HepG2 (cell line): Measurements from ENCODE around the gene ITGB3. TPM values are rescaled to one million over a fixed set of nuclear protein-coding genes. Genes with fewer than 3 reads are reported as not detected.
A peak's percentile ranks its signal among the peaks of the same experiment; 100 is the strongest.

Source experiments
- ATF1 ChIP-seq: IDR thresholded peaks from 2 replicates; pipeline ENCODE4 v1.6.1; 2016; ENCODE audit warnings: mild to moderate bottlenecking, control low read depth
- CBX5 ChIP-seq: sonication (generic); formaldehyde crosslinking; IDR thresholded peaks from 2 replicates; pipeline ENCODE4 v1.4.0; 2020; ENCODE audit warnings: missing genetic modification reagents, borderline replicate concordance
- CC2D1A ChIP-seq: sonication (generic); formaldehyde crosslinking; IDR thresholded peaks from 2 replicates; pipeline ENCODE4 v1.8.1; 2023; ENCODE audit warnings: mild to moderate bottlenecking, missing genetic modification reagents
- CEBPZ ChIP-seq: IDR thresholded peaks from 2 replicates; pipeline ENCODE4 v1.6.1; 2012; ENCODE audit warnings: low read length, improper control_type of control experiment
- CENPT ChIP-seq: sonication (generic); formaldehyde crosslinking; IDR thresholded peaks from 2 replicates; pipeline ENCODE4 v1.8.0; 2022; ENCODE audit warnings: low read depth, mild to moderate bottlenecking, moderate library complexity, missing genetic modification reagents
- FOXC1 ChIP-seq: sonication (generic); formaldehyde crosslinking; IDR thresholded peaks from 2 replicates; pipeline ENCODE4 v1.8.0; 2022; ENCODE audit warnings: mild to moderate bottlenecking, missing genetic modification reagents, borderline replicate concordance
- HDAC1 ChIP-seq: sonication (generic); formaldehyde crosslinking; IDR thresholded peaks from 2 replicates; pipeline ENCODE4 v1.5.1; 2020; ENCODE audit warnings: mild to moderate bottlenecking, missing genetic modification reagents
- KDM3A ChIP-seq: IDR thresholded peaks from 2 replicates; pipeline ENCODE4 v1.6.1; 2018; ENCODE audit warnings: low read depth, missing compliant biosample characterization
- KLF12 ChIP-seq: sonication (generic); formaldehyde crosslinking; IDR thresholded peaks from 2 replicates; pipeline ENCODE4 v1.4.0; 2020; ENCODE audit warnings: missing genetic modification reagents, borderline replicate concordance
- KLF6 ChIP-seq: IDR thresholded peaks from 2 replicates; pipeline ENCODE4 v1.8.0; 2016; ENCODE audit warnings: missing biosample characterization, missing genetic modification reagents
- NAIF1 ChIP-seq: sonication (generic); formaldehyde crosslinking; IDR thresholded peaks from 2 replicates; pipeline ENCODE4 v1.5.0; 2020; ENCODE audit warnings: mild to moderate bottlenecking, missing genetic modification reagents, borderline replicate concordance
- NR3C1 ChIP-seq: sonication (generic); formaldehyde crosslinking; IDR thresholded peaks from 2 replicates; pipeline ENCODE4 v1.4.0; 2020; ENCODE audit warnings: missing genetic modification reagents
- PITX1 ChIP-seq: sonication (generic); formaldehyde crosslinking; IDR thresholded peaks from 2 replicates; pipeline ENCODE4 v1.5.1; 2020; ENCODE audit warnings: mild to moderate bottlenecking, missing genetic modification reagents
- SP4 ChIP-seq: sonication (generic); formaldehyde crosslinking; IDR thresholded peaks from 2 replicates; pipeline ENCODE4 v1.8.1; 2023; ENCODE audit warnings: mild to moderate bottlenecking, missing genetic modification reagents
- ZIK1 ChIP-seq: sonication (generic); formaldehyde crosslinking; IDR thresholded peaks from 2 replicates; pipeline ENCODE4 v1.5.0; 2020; ENCODE audit warnings: mild to moderate bottlenecking, low read depth, missing genetic modification reagents, borderline replicate concordance
- ZMYM4 ChIP-seq: sonication (generic); formaldehyde crosslinking; IDR thresholded peaks from 2 replicates; pipeline ENCODE4 v1.8.1; 2023; ENCODE audit warnings: mild to moderate bottlenecking, missing genetic modification reagents
- ZNF75D ChIP-seq: sonication (generic); formaldehyde crosslinking; IDR thresholded peaks from 2 replicates; pipeline ENCODE4 v1.8.1; 2023; ENCODE audit warnings: missing genetic modification reagents, mild to moderate bottlenecking, borderline replicate concordance
- polyA plus RNA-seq, 8 experiments: library from polyadenylated mRNA; depleted of rRNA in 3 of 8; stranded (reverse) in 7 of 8; unstranded in 1 of 8; fragments of >200 nt; fragmentation: Illumina TruSeq in 4 of 8; extraction: Trizol in 4 of 8; gene quantifications; 2 replicates each; pipeline versions ENCODE4 v1.2.1 to v1.2.3, GENCODE V29; 2011 to 2016; ENCODE audit warnings: low read depth in 4 of 8, missing spikeins in 1 of 8, mixed read lengths in 1 of 8; ENCODE audit not compliant: insufficient read depth in 1 of 8
- total RNA-seq, 5 experiments: library from RNA; depleted of rRNA; stranded (reverse); fragments of >200 nt; fragmentation: Illumina TruSeq; extraction: Trizol; gene quantifications; 2 replicates each; pipeline ENCODE4 v1.2.3, GENCODE V29; 2016; ENCODE audit warnings: low read depth in 1 of 5
- TF ChIP-seq, protein P1 (sequence below): sonication (generic); formaldehyde crosslinking; IDR thresholded peaks from 2 replicates; pipeline ENCODE4 v1.4.0; 2020; ENCODE audit warnings: low read depth, missing genetic modification reagents
- TF ChIP-seq, protein P2 (sequence below): sonication (generic); formaldehyde crosslinking; IDR thresholded peaks from 2 replicates; pipeline ENCODE4 v1.8.0; 2022; ENCODE audit warnings: mild to moderate bottlenecking, missing genetic modification reagents, moderate library complexity
- TF ChIP-seq, protein P3 (sequence below): sonication (generic); formaldehyde crosslinking; IDR thresholded peaks from 2 replicates; pipeline ENCODE4 v1.4.0; 2020; ENCODE audit warnings: missing genetic modification reagents
- TF ChIP-seq, protein P4 (sequence below): sonication (generic); formaldehyde crosslinking; IDR thresholded peaks from 2 replicates; pipeline ENCODE4 v1.8.1; 2023; ENCODE audit warnings: mild to moderate bottlenecking, missing genetic modification reagents, borderline replicate concordance

ITGB3 gene
- total and polyA plus RNA-seq, 2 of the 13 experiments (the other 11 are each of a cell fraction or from before 2014, with no cell fraction given) = 0.09 to 0.31 TPM

GRCh38 chr17:47291242-47291873 is 37.7 kb downstream of the ITGB3 start (continued):
- TF ChIP-seq, protein P1, sequence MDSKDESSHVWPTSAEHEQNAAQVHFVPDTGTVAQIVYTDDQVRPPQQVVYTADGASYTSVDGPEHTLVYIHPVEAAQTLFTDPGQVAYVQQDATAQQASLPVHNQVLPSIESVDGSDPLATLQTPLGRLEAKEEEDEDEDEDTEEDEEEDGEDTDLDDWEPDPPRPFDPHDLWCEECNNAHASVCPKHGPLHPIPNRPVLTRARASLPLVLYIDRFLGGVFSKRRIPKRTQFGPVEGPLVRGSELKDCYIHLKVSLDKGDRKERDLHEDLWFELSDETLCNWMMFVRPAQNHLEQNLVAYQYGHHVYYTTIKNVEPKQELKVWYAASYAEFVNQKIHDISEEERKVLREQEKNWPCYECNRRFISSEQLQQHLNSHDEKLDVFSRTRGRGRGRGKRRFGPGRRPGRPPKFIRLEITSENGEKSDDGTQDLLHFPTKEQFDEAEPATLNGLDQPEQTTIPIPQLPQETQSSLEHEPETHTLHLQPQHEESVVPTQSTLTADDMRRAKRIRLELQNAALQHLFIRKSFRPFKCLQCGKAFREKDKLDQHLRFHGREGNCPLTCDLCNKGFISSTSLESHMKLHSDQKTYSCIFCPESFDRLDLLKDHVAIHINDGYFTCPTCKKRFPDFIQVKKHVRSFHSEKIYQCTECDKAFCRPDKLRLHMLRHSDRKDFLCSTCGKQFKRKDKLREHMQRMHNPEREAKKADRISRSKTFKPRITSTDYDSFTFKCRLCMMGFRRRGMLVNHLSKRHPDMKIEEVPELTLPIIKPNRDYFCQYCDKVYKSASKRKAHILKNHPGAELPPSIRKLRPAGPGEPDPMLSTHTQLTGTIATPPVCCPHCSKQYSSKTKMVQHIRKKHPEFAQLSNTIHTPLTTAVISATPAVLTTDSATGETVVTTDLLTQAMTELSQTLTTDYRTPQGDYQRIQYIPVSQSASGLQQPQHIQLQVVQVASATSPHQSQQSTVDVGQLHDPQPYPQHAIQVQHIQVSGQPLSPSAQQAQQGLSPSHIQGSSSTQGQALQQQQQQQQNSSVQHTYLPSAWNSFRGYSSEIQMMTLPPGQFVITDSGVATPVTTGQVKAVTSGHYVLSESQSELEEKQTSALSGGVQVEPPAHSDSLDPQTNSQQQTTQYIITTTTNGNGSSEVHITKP (CRISPR knock-in tag) = no peak
- TF ChIP-seq, protein P2, sequence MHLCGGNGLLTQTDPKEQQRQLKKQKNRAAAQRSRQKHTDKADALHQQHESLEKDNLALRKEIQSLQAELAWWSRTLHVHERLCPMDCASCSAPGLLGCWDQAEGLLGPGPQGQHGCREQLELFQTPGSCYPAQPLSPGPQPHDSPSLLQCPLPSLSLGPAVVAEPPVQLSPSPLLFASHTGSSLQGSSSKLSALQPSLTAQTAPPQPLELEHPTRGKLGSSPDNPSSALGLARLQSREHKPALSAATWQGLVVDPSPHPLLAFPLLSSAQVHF (CRISPR knock-in tag) = no peak
- TF ChIP-seq ZIK1 (CRISPR knock-in tag) (no peak), PITX1 (peak; percentile 74), CEBPZ (no peak), SP4 (CRISPR knock-in tag) (no peak), NAIF1 (no peak), ZMYM4 (CRISPR knock-in tag) (no peak; the same call in 1 of the 2 replicates), KLF12 (no peak), KLF6 (CRISPR knock-in tag) (no peak), CBX5 (no peak), HDAC1 (CRISPR knock-in tag) (peak; percentile 43; the same call in 1 of the 2 replicates), KDM3A (no peak), CENPT (CRISPR knock-in tag) (no peak), ZNF75D (CRISPR knock-in tag) (no peak), CC2D1A (CRISPR knock-in tag) (no peak), FOXC1 (CRISPR knock-in tag) (no peak), NR3C1 (CRISPR knock-in tag) (no peak), ATF1 (0 out of 2 replicates have a peak, but pooled peaks have one; percentile 20)
- TF ChIP-seq, protein P3, sequence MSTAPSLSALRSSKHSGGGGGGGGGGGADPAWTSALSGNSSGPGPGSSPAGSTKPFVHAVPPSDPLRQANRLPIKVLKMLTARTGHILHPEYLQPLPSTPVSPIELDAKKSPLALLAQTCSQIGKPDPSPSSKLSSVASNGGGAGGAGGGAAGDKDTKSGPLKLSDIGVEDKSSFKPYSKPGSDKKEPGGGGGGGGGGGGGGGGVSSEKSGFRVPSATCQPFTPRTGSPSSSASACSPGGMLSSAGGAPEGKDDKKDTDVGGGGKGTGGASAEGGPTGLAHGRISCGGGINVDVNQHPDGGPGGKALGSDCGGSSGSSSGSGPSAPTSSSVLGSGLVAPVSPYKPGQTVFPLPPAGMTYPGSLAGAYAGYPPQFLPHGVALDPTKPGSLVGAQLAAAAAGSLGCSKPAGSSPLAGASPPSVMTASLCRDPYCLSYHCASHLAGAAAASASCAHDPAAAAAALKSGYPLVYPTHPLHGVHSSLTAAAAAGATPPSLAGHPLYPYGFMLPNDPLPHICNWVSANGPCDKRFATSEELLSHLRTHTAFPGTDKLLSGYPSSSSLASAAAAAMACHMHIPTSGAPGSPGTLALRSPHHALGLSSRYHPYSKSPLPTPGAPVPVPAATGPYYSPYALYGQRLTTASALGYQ (CRISPR knock-in tag) = peak; percentile 81; the same call in 1 of the 2 replicates
- TF ChIP-seq, protein P4, sequence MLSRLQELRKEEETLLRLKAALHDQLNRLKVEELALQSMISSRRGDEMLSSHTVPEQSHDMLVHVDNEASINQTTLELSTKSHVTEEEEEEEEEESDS = no peak
